GM15510 (cell line): Measurements from ENCODE around the gene RAVER2.

Experiments used
- POLR2A ChIP-seq: IDR thresholded peaks from 3 replicates; pipeline ENCODE4 v1.6.1; 2011; ENCODE audit warnings: borderline replicate concordance; ENCODE audit not compliant: insufficient read length; ENCODE audit errors: extremely low read depth

Gene RAVER2

DNA sequence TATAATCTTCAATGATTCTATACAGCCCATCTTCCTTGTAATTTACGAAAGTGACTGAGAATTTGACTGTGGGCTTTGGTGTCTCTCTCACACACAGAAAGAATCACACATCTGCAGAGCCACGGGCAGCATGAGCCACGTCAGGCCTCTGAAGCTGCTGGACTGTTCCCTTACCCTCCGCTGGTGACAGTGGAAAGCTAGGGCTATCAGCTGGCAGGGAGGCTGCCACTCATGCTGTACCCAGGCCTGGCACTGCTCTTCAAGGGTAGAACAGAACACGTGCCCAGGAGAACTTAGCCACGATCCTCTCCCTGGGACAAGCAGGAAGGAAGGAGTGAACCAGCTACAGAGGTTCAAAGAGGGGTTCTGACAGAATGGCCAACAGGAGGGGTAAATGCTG lies 130.7 kb downstream of the RAVER2 start:
- no peak for TF ChIP-seq POLR2A

GRCh38 chr1:64877151-64877550 lies 132.3 kb downstream of the RAVER2 start:
- no peak for TF ChIP-seq POLR2A

DNA sequence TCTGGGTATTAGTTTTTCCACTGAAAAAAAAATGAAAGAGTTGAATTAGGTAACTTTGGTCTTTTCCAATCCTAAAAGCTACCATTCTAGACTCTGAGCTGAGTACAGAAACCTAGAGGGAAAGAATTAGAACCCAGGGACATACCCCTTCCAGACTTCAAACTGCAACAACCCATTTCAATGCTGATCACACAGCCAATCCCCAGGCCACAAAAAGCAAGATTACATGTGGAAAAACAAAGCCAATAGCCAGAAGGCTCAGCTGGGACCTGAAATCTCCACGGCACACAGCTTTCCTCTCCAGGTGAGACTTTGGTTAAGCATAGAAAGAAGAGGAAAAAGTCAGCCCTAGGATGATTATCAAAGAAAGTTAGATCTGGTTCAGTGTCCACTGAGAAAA lies 132.7 kb downstream of the RAVER2 start:
- no peak for TF ChIP-seq POLR2A

- no peak for TF ChIP-seq POLR2A
These were observed 133.2 kb downstream of the RAVER2 start for GRCh38 chr1:64878090-64878489.

DNA sequence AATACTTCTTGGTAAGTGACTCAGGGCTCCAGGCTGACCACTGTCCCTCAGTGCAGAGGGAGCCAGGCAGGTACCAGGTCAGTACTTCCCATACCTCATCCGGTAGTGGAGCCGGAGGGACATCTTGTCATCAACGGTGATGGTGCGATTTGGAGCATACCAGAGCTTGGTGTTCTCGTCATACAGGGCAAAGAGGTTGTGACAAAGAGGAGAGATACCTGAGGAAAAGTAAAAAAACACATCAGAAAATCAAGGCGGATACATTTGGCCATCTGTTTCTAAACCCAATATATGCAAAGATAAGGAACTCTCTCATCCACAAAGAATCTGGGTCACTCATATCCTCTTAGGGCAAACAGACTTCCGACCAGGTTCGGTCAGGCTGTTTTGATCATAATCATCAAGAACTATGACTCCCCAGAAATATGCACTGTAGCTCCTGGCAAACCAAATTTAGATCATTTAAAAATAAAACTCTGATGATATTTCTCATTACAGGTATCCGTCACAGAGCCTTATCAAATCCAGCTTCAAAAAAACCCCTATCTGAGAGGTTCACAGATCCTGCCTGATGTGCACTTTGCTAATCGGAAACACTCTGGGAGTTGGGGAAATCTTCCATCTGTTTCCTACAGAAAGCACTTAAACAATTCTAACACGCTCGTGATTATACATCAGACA lies 134.2 kb downstream of the RAVER2 start:
- TF ChIP-seq POLR2A, result no peak

- no peak for TF ChIP-seq POLR2A
These were observed 135.6 kb downstream of the RAVER2 start for GRCh38 chr1:64880449-64880848.

DNA sequence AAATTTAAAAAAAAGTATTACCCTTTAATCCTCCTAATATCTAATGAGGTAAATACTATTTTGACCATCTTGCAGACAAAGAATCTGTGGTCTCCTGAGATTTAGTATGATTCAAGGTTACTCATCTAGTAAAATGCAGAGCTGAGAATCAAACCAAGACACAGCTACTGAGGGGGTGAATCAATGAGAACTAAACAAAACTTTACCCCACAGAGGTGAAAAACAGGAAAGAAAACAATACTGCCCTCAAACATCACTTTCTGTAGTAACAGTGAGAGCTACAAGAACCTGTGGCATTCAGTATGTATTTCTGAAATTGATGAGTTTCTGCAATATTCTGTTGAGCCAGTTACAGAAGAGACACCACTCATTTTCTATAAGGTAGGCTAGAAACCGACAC lies 136.4 kb downstream of the RAVER2 start:
- no peak for TF ChIP-seq POLR2A
